Raji (cell line): ENCODE results near the gene VPS50.
A peak's percentile ranks its signal among the peaks of the same experiment; 100 is the strongest.

Source experiments
- POLR2A ChIP-seq: IDR thresholded peaks from 2 replicates; pipeline ENCODE4 v1.6.1; 2011; ENCODE audit warnings: low read depth, low read length, control low read depth; ENCODE audit not compliant: insufficient read depth

Gene VPS50, protein sequence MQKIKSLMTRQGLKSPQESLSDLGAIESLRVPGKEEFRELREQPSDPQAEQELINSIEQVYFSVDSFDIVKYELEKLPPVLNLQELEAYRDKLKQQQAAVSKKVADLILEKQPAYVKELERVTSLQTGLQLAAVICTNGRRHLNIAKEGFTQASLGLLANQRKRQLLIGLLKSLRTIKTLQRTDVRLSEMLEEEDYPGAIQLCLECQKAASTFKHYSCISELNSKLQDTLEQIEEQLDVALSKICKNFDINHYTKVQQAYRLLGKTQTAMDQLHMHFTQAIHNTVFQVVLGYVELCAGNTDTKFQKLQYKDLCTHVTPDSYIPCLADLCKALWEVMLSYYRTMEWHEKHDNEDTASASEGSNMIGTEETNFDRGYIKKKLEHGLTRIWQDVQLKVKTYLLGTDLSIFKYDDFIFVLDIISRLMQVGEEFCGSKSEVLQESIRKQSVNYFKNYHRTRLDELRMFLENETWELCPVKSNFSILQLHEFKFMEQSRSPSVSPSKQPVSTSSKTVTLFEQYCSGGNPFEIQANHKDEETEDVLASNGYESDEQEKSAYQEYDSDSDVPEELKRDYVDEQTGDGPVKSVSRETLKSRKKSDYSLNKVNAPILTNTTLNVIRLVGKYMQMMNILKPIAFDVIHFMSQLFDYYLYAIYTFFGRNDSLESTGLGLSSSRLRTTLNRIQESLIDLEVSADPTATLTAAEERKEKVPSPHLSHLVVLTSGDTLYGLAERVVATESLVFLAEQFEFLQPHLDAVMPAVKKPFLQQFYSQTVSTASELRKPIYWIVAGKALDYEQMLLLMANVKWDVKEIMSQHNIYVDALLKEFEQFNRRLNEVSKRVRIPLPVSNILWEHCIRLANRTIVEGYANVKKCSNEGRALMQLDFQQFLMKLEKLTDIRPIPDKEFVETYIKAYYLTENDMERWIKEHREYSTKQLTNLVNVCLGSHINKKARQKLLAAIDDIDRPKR

DNA sequence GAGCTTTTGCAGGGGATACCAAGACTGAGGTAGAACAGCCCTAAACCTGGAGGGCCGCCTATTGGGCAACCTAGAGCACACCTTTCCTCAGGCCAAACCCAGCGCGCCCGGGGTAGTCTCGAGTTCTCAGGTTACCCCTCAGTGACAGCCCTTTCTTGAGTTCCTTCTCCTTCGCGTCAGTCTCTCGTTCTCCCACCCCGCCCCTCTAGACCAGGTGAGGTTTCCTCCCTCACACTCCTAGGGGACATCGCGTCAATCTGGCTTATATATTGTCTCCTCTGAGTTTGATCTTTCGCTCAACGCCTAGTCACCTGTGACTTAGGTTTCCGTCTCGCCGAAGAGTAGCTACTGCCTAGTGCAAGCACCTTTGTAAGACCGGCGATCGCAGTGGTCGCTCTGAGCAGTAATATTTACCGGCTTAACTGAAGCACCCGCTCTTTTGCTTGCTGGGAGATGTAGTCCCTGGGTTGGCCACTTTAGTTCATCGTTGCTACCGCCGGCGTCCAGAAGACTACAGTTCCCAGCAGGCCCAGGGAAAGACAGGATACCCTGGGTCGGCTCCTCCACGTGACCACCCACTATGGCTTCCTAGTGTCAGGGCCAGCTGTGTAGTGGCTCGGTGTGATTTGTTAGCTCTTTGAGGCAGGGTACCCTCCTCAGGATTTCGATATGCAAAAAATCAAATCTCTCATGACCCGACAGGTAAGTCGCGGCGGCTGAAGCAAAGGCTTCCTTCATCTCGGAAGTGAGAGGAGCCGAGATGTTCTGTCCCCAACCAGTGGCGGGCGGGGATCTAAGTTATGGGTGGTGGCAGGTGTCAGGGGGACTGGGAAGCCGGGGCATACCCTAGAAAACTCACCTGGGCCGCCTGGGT lies at the start of gene VPS50:
Gene VPS50, plus strand, starts transcription at position 568 of the 874 bp plus-strand sequence. Its CDS starts 102 bp downstream, at position 670.
- TF ChIP-seq POLR2A = peak; percentile 84

DNA sequence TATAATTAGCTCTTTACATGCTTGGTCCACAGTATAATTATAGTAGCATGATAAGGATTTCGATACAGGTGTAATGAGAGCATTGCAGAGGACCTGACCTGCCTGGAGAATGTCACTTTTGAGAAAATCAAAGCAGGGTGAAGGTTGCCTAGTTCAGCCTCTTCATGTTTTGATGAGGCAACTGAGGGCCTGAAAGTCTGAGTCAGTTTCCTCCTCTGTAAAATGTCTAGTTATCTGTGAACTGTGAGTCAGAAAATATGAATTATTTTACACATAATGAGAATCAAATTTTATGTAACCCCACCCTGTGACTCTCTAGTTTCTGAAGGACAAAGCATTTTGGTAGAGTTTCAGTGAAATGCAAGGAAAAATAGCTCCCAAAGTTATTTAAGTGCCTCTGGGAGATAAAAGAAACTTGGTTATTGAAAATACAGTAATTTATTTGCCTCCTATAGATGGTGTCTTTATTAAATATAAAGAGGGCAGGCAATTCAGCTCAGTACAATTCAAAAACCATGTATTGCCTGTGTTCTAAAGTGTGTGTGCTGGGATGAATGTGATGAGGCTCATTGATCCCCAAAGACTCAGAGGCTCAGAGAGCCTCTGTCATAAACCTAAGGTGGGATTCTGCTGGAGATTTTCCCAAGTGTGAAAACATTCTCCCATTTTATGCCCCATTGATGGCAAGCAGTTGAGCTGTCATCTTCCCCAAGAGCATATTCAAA lies 46.7 kb upstream of the VPS50 start:
- TF ChIP-seq POLR2A = no peak

DNA sequence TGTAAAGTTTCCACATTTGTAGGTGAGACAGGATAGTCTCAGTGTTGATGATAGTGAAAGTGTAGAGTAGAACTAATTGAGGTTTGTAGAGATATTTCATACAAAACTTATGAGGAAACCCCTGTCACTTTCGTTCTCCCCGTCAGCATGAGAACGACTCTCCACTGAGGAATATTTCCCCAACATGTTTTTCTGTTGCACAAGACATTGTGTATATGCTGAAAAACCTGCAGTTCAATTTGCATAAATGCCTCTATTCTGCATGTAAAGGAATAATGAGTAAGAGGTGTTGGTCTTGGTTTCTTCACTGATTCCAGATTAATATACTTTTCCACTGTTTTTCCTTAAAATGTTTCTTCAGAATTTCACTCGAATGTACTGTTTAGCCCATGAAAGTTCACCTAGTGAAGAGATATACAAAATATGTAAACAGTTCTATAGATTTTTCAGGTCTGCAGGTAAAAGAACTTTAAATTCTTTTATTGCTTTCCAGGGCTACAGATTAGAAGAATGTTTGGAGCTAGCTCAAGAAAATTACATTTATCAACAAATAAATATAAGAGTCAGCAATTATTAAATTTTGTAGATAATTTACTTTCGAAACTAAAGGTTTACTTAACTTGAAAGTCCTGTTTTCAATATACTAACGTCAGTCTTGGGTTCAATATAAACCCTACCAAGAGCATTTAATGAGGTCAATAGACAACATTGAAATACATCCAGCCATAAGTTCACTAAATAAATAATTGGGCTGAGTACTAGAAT lies 43.1 kb upstream of the VPS50 start:
- no peak for TF ChIP-seq POLR2A

DNA sequence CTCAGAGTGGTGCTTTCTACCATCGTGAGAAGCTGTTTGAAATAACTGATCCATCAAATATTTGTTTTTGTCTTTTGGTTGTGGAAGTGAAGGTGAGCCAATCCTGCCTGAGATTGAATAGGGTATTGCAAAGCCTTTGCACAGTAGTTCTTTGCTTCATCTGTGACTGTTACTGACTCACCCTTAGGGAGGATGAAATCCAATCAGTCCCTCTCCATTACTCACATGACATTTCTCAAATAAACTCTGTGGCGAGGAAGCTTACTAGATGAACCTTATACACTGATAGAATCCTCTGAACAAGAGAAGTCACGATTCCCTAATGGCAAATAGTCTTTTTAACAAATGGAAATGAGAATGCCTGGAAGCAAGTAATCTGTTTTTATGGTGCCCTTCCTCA lies 37.8 kb upstream of the VPS50 start:
- no peak for TF ChIP-seq POLR2A

DNA sequence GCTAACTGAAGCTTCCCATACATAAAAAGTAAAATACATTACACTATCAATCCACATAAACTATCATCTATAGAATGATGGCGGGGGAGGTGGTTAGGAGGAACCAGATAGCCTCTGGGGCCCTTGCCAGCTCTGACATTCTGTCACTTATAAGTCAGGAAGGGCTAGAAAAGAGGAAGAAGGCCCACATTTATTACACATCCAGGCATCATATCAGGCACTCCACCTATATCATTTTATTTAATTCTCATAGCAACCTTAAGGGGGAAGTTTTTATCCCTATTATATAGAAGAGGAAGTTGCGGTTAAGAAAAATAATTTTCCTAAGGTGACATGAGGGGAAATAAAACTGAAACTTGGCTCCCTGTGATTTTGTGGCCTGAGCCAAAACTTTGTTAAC lies 35.8 kb upstream of the VPS50 start:
- no peak for TF ChIP-seq POLR2A

DNA sequence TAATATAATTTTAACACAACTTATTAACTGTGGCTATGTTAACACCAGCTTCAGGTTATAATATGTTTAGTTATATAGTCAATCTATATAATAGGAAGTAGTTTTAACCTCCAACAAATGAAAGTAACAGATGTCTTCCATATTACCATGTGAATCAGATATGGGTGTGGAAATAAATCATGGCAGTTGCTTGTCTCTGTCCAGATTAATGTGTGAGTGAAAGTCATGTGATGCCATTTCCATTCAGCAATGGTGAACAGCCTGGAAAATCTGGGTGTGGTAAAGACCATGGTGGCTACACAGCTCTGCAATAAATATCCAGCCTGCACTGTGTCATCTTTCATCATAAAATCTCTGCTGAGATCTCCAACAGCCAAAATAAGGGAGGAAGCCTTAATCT lies 33.7 kb upstream of the VPS50 start:
- no peak for TF ChIP-seq POLR2A

DNA sequence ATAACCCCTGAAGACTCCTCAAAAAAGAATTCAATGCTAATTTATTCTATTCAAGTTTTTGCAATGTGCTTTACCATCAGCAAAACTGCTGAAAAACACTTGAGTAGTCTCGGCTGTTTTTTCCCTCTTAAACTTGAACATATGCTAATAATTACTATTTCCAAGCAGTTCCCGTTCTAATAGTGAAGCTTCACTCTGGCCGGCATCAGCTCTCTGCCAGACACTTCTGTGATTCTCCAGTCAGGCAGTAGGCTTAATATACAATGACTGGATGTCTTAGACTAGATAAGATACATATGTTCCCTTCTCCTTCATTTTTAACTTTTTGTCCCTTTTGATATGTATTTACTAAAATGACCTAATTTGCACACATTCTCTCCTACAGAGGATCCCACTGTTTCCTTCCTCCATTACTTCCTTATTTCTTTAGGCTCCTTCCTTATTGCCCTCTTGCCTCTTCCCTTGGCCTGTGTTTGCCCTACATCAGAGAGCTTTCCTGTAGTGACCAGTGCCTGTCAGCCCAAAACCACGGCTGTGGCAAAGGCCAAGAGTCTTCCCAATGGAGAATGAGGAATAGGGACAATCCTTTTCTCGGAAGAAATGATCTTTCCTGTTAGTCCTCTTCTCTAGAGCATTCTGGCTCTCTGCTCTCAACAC lies 29.4 kb upstream of the VPS50 start:
- no peak for TF ChIP-seq POLR2A

DNA sequence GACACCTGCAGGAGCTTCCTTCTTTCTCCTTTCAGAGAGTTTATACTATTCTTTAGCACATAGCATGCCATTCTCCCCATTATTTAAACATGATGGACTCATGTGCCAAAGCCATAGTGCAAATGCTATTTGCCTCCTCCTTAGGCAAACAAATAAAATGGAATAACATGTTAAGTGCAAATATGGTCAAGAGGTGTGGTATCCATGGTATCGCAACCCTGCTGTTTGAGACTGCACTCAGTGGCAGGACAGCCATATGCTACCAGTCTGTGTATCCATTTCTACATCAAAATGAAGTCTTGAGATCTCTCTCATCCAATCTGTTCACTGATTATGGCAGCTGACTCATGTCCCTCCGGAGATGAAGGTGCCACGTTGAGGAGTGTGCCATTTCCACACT lies 28.7 kb upstream of the VPS50 start:
- TF ChIP-seq POLR2A = no peak

DNA sequence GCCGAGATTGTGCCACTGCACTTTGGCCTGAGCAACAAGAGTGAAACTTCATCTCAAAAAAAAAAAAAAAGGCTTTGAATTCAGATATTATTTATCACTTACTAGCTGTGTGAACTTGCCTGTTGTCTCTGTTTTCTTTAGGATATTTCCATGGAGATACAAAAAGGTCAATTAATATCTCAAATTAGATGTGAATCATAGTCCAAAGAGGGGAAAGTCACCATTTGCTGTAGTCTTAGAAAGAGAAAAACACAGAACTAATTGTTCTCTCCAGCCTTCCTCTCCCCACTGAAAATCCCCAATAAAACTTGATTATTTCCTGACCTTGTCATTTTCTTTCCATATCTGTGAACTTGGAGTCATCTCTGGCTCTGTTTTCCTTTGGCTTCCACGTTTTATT lies 27.1 kb upstream of the VPS50 start:
- TF ChIP-seq POLR2A = no peak

DNA sequence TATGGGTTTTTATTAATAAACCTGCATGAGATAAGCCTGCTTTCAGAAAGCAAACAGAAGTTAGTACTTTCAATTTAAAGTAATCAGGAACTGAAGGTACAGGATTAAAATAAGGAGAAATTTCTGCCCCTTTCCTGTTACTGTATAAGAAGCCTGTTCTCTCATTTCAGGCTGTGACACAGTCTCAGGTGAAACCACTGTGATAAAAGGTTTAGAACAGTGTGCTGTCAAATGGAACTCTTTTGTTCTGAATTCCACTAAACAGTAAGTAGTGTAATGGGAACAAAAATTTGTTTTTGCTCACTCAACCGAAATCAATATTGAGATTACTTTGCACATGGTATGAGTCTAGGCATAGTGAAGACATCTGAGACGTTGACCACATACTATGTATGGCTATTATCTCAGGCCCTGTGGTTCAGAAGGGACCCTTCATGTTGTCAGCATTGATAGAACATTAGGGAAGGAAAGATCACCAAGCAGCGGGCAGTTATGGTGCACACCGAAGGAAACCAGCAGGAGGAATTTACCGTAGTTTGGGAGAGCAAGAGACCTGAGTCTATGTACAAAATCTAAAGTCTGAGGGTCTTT lies 20.8 kb upstream of the VPS50 start:
- TF ChIP-seq POLR2A = no peak

DNA sequence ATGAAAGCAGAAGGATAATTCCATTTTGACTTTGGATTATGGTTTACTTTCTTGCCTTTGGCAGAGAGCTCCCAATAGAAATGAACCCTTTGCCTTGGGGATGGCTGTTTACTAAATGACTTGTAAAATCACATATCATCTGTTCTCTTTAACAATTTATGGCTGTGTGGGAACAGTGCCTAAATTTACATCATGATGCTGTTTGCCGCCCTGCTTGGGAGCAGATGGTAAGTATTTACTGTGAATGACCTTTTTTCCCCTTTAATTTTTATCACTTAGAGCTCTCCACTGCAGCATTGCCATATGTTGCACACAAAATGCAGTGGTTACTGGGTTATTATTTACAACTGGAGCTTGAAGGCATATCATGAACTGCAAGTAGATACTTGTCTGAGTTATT lies 19.3 kb upstream of the VPS50 start:
- no peak for TF ChIP-seq POLR2A

DNA sequence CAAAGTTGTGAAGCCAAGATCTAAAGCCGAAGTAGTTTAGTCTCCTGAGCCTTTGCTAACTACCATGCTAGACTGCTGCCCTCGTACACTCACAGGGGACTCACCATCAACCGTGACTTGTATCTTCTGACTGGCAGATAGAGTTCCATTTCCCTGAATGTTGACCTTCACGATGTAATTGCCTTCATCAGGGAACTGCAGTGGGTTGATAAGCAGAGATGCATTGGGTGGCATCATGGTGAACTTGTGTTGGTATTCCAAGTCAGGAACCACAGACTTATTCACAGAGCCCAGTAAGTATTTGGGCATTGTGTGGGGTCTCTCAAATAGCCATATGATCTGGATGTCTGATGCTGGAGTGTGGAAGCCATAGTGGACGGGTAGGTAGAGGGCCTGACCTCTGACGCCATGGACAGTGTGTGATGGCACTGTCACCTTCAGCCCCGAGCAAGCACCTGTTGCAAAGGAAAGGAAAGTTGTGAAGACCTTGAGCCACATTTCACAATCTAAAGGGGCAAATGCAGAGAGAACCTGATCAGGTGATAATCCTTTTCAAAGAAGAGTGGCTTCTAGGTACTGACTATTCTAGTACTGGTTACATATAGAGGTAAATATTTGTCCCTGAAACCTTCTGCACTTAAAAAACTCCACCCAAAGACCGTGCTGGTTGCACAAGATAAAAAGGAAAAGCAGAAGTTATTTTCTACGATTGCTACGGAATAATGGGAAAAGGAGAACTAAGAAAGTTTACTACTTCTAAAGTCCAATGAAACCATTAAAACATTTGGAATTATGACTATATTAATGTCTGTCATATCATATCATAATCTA lies 13.0 kb upstream of the VPS50 start:
- no peak for TF ChIP-seq POLR2A
